Effector CD4-positive, alpha-beta T cell (primary cell): ENCODE results near the gene GPR55.

Experiments
- DNase-seq: peaks from one replicate; pipeline ENCODE4 v3.0.0-alpha.2; 2020

The GPR55 gene

DNA sequence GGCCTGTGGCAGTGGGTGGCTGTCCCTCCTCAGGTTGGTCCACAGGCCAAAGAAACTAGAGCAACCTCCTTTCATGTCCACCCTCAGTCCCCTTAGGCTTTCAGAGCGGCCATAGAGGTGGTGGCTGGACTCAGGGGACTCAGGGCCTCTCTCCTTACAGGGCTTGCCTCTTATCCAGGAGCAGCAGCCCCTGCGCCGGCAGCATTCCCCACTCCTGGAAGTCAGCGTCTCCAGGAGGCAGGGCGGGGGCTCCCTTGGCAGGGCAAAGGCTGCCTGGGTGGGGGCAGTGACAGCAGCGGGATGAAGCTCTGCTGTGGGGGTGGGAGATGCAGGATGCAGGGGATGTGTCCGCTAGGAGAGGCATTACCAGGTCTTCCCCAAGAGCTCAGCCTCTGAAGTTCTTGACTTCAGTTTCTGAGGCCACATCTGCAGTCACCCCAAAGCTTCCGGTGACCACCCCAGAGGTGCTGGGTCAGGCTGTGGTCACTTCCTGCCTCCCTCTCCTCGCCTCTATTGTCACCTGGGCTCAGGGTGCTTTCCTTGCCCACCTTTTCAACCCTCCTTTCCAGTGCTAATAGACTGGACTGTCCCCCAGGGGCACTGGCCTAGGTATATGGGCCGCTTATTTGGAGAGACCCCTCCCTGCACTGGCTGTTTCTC, 8.6 kb upstream of the GPR55 start:
- no peak for DNase-seq

DNA sequence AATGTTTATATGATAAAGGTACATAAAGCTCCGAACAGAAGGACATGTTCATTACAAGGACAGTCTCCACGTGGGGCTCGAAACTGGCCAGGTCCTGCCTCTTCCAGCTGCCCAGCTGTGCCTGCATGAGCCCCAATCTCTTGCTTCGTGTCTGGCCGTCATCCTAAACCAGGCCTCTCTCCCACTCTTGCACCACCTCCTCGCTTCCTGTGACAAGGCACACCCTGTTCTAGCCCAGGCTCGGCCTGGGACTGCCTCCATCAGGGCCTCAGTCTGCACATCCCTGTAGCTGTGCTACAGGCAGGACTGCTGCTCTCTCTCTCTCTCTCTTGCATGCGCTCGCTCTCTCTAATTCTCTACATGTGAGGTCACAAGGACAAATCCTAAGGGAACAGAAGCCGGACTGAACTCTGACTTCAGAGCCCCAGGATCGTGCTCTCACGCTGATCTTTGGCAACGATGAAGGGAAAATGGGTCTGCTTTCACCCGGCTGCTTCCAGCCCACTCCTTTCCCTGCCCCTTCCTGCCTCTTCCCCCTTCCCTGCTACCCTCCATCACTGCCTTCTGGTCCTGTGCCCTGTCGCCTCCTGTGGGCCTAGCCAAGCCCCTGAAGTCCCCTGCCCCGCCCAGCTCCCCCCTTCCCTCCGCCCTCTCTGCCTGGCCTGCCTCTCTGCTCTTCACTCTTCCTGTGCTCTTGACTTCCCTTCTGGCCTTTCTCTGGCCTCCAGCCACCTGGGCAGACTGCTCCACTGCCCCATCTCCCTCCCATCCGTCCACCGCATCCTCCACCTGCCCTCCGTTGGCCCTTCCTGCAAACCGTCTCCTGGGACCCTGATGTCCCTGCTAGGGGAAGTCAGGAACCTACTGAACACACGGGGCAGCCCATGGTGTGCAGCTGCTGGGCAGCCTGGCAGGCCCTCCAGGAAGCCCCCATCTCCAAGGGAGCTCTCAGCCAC, 7.8 kb upstream of the GPR55 start:
- no peak for DNase-seq

DNA sequence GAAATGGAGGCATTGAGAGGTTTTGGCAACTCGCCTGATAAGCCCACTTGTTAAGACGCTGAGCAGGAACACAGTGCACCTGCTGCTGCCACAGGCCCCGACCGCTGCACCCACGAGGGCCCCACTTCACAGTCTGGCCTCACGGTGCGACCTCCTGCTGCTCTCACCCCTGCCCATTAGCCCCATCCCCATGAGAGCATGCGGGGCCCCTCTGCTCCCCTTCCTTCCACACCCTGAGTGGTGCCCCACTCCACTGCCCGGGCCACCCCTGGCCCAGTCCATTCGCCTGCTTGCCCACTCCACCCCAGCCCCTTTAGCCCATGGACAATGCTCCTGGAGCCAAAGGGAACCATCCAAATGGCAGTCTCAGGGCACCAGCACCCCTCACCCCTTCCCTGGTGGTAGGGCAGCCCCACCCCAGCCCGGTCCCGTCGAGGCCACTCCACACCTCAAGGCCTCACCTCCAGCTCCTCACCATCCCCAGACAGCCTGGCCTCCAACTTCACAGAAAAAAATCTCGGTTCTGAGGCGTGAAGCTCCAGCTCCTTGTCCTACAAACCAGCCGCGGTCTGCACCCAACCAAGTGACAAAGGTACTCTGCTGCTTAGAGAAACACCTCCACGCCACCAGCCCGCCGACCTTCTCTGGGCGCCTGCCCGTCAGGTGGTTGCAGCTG, 6.7 kb upstream of the GPR55 start:
- no peak for DNase-seq

DNA sequence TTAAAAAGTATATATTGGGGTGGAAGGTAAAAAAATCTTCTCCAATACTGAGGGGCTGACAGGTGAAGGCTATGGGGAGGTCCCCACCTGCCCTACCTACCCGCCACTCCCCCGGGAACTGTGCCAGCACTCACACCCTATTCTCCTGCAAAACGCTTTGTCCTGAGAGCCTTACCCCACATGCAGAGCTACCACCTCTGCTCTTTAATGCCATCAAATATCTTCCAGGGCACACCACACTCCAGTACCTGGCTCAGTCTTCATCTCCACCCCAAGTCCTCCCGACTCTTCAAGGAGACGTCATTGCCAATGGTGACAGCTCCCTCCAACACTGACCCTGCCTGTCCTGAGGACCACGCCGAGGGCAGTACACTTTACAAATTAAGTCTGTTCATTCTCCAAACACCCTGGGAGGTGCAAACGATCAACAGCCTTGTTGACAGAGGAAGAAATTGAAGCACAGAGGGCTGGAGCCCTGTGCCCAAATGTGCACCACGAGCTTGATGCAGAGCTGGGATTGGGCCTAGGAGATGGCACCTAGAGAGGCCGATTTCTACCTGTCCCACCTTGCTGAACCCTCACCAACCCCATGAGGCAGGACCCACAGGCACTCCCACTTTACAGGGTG, 6.0 kb upstream of the GPR55 start:
- DNase-seq: no peak

DNA sequence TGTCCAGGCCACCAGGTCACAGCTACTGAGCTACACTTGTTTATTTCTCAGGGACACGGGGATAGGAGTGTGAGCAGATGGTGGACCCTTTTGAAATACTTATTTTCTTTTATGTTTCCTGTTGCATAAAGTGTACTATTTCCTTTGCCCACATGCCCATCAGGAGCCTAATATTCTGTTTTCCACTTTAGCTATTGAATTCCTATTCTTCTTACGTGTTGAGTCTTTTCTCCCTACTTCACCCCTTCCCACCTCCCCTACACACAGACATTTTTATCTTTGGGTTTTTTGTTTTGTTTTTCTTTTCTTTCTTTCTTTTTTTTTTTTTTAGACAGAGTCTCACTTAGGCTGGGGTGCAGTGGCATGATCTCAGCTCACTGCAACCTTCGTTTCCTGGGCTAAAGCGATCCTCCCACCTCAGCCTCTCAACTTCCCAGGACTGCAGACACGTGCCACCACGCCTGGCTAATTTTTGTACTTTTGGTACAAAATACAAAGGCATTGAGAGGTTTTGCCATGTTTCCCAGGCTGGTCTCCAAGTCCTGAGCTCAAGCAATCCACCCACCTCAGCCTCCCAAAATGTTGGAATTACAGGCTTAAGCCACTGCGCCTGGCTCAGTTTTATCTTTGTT, 5.2 kb upstream of the GPR55 start:
- DNase-seq: no peak

DNA sequence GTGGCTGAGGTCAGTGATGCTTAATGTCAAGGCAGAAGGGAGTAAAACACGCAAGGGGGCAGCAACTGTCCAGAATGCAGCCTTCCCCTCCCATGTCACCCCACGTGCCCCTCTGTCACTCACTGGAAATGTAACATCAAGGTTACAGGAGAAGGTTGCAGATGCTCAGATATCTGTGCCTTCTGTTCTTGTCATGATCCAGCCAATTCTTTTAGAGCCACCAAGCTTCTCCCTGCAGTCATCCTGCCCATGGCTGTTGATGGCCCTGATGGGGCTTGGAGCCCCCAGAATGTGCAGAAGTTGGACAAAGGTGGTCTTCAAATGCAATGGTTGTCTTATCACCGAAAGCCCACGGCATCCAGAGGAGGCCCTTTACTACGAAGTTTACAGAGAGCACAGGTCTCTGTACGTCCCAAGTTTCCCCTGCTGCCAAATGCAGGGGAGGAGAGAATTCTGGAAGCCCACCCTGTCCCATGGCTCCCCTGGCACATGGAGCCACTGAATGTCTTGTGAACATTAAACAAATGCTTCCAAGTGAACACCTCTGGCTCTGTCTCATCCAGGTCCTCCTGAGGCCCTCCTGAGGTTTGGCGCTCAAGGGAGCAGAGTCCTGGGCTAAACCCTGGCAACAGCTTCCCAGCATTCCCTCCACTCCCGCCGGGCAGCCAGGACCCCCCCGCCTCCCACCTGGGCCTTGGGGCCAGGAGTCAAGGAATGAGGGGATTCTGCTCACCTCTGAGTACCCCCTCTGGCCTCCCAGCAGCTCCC, 4.5 kb upstream of the GPR55 start:
- no peak for DNase-seq

DNA sequence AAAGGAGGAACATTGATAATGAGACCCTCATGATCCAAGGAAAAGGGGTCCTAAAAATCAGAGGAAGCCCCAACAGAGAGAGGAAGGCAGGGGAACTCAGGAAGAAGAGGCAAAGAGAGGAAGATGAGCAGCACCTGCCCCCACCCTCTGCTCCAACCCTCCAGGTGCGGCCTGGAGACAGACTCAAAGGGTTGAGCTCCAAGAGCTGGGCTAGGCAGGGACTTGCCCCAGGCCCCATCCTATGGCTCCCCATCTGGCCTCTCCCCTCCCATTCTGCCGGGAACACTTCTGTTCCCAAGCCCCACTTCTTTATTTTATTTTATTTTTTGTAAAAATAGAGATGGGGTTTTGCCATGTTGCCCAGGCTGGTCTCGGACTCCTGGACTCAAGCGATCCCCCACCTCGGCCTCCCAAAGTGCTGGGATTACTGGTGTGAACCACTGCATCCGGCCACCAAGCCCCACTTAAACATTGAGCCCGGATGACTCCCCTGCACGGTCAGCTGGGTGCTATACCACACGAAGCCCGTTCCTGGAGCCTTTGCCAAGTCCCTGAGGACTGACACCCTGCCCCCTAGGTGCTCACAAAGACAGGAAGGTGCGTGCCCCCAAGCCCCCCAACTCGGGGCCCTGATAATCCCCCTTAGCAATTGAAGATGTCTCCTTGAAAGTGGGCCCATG, 3.8 kb upstream of the GPR55 start:
- DNase-seq: no peak

DNA sequence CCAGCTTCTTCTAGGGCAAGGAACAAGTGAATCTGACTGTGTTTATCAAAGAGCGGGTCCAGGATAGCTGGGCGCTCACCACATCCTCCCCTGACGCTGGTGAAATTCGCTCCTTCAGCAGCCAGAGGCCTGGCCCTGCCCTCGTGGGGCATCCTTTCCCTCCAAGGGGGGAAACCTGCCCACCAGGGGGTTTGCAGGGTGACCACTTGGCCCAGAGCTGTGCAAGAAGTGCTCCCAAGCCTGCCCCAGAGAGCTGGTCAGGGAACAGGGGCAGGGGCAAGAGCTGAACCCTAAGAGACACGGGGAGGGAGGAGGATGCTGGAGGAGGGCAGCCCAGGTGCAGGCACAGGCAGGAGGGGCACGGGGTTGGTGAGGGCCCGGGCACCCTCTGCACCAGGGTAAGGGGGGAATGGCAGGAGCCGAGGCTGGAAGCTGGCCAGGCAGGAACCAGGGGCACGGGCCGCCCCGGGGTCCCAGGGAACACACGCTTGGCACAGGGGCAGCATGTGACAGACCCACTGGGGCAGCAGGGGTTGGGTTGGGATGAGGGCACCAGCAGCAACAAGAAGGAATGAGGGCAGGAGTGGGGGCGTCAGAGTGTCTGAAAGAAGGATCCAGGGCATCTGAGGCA, 2.8 kb upstream of the GPR55 start:
- DNase-seq: no peak

DNA sequence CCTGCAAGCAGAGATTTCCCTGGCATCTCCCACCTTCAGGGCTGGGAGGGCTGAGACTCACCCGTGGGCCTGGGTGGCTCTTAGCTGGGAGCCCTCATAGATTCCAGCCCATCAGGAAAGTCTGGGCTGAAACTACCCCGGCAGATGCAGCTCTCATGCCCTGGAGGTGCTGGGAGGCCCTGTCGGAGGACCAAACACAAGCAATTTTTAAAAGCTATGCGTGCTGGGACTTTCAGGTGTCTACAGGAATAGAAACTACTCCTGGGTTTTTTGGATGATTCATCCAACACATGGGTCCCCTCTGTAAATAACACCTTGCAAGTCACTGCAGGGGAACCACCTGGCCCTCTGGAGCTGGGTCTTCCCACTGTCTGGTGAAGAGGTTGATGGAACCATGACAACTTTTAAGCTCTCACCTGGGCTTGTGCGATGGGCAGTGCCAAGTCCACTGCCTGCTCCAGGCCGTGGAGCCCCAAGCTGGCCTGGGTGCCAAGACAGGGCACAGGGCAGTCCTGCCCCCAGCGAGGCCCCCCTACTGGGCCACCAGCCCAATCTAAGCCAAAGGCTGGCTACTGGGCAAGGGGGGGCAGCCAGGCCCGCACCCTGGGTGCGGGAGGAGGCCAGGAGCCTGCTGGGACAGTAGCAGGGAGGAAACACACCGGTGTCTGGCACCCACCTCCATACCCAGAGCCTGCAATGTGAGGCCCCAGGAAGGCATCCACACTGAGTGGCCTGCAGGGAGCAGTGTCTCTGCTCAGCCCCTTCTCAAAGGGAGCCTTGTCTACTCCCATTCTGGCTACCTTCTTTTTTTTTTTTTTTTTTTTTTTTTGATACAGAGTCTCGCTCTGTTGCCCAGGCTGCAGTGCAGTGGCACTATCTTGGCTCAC, 1.1 kb upstream of the GPR55 start:
- DNase-seq: peak; percentile 12

DNA sequence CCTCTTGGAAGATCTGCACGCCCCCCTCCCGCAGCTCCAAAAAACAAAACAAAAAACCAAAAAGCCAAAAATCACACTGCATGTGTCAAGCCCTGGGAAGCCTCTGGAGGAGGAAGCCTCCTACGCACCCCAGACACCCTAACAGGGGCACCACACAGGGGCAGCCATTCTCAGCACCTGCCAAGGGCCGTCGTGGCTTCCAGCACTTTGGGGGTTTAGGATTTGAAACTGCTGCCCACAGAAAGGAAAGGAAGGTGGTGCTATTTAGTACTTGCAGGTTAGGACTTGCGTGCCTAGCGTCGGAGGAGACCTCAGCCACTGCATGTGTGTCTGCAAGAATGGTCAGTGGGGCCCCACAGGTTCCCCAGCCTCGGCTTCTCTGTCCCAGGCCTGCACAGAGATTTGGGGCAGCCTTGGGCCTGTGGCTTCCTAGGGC, 419 bp upstream of the GPR55 start:
- no peak for DNase-seq

DNA sequence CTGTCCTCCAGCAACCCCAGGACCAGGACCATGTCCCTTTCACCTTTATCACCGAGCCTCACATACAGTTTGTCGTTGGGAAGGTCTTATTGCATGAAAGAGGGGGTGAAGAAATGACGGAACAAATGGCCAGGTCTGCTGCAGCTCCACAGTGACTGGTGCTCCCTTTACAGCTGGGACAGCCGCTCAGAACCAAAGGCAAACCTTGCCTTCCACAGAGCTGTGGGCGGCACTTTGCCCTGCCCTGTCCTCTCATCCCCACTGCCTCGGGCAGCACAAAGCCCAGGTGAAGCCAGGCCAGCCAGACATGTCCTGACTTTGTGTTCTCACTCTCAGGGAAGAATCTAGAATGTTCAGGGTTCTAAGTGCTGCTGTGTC, 961 bp downstream of the GPR55 start:
- DNase-seq: no peak

DNA sequence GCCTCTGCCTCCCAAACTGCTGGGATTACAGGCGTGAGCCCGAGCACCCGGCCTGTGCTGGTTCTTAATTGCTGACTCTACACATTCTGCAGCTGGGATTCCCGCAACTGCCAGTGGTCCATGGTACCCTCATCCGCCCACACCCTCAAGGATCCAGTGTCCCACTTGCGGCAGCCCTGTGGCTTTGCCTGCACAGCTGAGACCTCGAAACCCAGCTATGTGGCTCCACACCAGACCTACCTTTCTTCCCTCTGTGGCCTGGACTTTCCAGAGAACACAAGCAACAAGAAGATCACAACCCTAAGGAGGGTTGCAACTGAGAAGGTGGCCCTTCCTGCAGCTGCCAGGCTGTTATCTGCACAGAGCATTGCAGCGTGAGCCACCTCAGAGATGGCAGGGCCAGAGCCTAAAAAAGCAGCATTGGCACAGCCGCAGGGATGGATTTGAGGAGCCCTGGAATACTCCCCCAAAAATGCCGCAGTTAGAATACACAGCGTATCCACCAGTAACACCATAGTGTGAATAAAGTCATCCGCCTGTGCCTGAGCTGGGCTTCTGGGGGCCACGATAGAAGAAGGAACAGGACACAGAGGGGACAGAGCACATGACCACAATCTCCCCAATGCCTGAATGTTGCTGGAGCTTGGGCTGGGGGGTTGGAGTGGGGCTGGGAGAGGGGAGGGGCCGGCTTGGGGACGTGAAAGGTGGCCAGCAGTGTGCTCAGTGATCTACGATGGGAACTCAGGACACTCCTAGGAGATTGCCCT, 1.9 kb downstream of the GPR55 start:
- no peak for DNase-seq

DNA sequence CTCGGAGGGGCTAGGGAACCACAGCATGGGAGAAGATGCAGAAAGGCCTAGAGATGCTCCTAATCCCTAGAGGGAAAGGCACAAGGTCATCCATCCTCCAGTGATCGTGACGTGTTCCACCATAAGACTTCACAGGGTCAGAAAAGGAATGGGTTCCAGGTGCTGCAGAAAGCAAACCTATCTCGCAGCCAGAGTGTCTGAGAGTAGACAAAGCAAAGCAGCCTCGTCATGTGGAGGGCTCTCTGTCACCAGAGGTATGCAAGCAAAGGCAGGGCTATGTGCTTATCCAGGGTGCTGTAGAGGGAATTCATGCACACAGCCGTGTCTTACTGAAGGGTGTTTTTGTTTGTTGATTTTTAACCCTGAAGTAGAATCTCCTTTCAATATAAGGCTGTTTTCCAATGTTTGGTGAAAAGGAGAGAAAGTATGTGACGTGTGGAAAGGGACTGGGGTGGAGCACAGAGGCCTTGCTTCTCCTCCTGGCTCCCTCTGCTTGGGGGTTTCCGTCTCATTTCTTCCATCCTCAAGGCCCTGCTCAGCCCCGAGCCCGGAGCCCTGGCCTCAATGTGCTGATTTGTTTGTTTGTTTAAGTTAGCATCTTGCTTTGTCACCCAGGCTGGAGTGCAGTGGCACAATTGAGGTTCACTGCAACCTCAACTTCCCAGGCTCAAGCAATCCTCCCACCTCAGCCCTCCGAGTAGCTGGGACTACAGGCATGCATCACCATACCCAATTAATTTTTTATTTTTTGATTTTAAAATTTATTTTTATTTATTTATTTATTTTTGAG, 3.0 kb downstream of the GPR55 start:
- no peak for DNase-seq

DNA sequence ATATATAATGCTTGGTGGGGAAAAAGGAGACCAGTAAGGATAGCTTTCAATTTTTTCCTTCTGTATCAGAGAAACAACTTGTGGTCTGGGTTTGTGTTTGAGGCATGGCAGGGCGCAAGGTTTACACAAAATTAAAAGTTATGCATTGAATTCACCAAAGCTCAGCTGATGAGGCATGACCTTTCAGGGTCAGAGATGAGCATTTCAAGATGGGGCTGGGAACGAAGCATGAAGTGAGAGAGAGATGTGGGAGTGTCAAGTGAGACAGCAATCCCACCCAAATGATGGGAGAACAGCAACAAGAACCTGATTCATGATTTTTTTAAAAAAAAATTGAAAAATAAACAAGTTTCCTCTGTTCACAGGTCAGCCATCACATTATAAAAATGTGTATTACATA, 4.9 kb downstream of the GPR55 start:
- no peak for DNase-seq

DNA sequence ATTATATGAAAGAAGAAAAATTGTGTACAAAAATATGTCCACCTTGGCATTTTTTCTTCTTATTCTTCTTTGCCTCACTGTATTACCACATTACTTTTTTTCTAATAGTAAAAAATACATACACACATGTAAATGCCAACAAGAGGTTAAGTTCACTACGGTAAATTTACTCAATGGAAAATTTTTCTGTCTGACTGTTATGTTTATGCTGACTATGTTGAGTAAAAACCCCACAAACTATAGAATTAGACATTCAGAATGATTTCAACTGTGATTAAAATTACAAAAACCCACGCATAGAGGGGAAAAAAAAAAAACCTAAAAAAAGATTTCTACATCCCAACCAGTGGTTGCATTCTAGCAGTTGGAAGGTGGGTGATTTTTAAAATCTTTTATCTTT, 5.4 kb downstream of the GPR55 start:
- no peak for DNase-seq

DNA sequence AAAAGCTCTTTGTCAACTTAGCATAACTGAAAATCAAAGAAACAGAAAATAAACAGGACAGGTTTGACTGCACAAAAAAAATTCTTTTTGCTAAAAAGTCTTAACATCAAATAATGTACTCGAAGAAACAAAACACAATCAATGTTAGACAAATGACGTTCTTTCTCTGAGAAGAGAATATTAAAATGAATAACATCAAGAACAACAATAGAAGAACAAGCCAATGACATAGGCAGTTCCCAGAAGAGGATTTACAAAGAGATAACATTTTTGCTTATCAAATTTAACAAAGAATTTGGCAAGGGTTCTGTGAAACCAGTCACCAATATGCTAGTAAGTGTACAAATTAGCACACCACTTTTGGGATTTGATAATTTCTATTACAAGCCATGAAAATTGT, 5.8 kb downstream of the GPR55 start:
- DNase-seq: no peak

DNA sequence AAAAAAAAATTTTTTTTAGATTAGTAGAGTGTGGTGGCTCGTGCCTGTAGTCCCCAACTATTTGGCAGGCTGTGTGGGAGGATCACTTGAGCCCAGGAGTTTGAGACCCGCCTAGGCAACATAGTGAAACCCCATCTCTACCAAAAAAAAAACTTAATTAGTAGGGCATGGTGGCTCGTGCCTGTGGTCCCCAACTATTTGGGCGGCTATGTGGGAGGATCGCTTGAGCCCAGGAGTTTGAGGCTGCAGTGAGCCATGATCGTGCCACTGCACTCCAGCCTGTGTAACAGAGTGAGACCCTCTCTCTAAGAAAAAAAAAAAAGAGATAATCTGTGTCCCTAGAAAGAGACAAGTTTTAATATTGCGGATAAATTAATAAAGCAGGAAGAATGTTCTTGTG, 8.8 kb downstream of the GPR55 start:
- no peak for DNase-seq

DNA sequence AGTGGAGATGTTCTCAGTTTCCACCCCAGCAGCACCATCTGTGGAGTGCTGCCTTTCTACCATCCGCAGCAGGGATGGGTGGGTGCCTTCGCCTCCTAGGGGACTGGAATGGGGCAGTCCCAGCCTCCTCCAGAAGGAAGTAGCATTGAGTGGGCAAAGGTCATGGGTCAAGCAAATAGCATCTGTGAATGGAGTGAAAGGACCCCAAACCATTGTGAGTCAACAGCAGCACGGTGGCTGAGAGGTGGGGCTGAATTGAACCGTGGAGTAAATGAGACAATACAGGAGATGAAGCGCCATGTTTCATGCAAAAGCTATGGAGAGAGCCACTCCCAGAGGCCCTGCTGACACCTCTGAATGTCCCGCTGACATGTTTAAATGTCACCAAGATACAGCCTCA, 9.7 kb downstream of the GPR55 start:
- no peak for DNase-seq
